Activated CD4-positive, alpha-beta T cell treated with anti-CD3 and anti-CD28 coated beads for 4 hours (primary cell): Measurements from ENCODE around the gene POR.

Experiments used
- DNase-seq, 2 donors: peaks; one replicate each; pipeline ENCODE4 v3.0.0-alpha.2; 2020

The POR gene

DNA sequence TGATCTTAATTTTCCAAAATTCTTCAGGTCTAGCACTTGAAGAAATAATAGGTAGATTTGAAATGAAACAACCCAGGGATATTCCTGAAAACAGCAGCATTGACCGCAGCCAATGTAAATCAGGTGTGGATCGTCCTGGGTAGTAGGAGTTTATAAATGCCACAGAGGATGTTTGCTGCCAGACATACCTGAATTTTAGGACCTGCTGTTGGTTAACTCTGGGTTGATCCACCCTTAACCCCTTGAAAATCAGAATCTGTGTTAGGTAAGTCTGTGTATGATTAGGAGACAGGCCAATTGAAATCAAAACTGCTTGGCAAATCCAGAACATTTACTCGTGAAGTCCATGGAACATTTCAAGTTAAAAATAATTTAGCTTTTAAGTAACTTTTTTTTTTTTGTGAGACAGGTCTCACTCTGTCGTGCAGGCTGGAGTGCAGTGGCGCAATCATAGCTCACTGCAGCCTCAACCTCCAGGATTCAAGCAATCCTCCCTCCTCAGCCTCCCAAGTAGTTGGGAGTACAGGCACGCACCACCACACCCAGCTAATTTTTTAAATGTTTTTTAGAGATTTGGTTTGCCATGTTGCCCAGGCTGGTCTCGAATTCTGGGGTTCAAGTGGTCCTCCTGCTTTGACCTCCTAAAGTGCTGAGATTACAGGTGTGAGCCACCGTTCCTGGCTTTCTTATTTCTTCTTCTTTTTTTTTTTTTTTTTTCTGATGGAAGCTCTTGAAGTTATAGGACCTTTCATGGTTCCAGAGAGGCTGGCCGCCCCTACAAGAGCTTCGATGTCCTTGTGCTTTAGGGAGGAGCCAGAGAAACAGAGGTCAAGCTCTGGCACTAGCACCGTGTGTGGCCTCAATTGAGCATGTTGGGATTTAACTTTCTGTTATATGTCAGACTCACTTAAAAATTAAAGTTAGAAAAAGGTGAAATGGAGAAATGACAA, 2.0 kb downstream of the POR start:
- DNase-seq: no peak

DNA sequence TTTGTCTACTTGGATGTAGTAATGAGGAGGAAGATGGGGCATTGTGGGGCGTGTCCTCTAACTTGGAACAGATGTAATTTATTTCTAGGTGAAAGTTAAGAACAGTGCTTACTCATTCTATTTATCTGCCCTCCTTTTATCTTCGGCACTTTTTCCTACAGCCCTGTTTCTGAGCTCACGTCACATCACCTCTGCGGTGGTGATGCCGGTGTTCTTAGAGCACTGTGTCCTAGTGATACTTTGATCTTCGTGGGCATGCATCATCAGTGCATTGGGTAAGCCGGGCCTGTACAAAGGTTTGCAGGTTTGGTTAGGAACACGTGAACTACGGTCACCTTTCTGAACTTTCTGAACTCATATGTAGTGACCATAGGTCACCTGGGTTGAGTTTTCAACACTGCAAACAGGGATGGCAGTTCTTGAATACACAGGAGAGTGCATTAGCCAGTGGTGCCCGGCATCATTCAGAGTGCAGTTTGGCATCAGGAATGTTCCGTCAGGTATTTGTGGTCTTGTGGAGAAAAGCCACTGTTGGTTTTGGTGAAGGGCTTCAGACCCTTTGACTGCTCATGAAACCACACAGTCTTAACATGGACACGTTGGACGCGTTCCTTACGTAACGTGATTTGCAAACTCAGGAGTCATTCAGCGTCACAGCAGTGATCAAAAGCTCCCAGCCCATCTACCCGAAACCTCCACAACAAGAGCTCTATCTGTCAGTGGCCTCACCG, 5.6 kb downstream of the POR start:
- DNase-seq: peak; percentile 33 to 46

DNA sequence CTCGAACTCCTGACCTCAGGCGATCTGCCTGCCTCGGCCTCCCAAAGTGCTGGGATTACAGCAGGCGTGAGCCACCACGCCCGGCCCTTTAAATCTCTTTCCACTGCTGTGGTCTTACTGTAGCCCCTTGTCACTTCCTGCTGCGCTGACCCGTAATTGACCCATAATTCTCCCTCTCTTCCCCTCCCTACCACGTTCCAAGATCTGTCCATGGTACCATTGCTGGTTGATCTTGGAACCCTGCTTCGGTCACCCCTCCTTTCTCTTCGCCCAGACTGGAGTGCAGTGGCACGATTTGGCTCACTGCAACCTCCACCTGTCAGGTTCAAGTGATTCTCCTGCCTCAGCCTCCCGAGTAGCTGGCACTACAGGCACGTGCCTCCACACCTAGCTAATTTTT, 6.5 kb downstream of the POR start:
- DNase-seq: no peak

DNA sequence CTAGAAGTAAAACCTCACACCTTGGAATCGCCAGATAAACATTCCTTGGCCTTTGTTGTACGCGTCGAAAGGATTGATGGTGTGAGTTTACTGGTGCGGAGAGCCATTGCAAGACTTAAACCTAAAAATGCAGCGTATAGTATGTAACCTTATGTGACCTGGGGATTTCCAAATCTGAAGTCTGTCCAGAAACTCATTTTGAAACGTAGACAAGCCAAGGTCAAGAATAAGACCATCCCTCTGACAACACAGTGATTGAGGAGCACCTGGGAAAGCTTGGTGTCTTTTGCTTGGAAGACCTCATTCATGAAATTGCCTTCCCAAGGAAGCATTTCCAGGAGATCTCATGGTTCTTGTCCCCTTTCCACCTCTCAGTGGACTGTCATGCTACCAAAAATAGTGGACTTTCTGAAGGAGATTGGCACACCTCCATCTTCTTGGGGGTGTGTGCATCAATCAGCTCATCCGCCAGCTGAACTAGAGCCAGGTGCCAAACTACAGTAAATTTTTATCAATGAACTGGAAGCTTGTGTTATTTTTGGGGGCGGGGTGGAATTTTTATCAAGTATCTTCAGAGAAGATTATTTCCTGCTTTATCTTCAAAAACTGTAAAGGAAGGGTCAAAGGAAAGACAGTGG, 8.1 kb downstream of the POR start:
- DNase-seq: no peak

DNA sequence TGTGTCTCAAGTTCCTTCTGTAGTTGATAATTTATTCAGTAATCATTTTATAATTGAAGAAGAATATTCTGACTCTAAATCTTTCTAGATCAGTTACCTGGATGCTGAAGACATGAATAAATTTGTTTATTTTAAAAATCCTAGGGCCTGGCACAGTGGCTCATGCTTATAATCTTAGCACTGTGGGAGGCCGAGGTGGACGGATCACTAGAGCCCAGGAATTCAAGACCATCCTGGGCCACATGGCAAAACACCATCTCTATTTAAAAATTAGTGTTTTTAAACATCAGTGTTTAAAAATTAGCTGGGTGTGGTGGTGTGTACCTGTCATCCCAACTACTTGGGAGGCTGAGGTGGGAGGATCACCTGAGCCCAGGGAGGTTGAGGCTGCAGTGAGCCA, 9.3 kb downstream of the POR start:
- no peak for DNase-seq

DNA sequence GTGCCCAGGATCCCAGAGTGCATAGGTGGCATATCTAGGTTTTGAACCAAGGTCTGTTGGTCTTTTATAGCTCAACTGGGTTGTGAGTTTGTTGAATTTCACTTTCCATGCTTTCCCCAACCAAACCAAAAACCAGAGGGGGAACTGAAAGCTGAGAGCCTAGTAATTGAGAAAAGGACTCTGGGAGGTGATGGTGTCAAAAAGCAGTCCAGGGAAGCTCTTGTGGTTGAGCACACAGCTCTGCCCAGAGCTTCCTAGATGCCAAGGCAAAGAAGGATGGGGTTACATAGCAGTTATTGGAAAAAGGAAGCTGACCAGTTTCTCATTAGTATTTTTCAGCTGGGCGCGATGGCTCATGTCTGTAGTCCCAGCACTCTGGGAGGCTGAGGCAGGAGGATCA, 9.9 kb downstream of the POR start:
- no peak for DNase-seq

DNA sequence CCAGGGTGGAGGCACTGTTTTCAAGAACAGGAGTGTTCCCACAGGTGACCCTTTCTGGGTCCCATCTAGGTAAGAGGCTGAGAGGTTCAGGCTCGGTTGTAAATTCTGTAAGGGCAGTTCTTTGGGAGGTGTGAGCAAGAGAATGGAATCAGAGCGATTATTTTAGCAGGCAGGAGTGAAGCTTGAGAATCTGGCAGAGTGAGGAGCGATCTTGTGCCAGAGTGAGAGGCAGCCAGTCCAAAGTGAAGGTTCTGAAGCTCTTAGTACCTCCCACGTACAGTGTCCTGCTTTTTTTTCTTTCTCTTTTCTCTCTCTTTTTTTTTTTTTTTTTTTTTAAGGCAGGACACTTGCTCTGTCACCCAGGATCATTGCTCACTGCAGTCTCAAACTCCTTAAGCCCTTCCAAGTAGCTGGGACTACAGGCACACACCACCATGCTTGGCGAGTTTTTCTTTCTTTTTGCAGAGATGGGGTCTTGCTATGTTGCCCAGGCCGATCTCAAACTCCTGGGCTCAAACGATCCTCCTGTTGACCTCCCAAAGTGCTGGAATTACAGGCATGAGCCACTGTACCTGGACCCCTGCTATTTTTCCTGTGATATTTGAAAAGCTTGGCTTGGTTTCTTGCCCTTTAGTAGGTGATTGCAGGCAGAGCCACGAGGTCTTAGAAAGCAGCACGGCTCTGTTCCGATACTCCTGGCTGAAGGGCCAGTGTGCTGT, 10.9 kb downstream of the POR start:
- no peak for DNase-seq

DNA sequence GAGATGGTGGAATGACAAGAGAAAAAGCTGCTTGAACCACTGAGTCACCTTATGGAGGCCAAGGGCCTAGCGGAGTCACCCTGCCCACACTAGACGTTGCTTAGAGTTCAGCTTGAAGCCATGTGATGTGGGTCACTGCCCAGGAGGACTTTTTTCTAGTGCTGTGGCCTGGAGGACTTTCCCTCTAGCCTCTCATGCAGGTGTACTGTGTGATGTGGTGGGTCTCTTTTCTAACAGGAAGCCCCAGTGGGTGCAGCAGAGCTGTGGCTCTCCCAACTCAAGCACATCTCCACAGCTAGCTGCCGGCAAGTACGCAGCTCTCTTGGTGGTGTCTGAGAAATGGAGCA, 13.6 kb downstream of the POR start:
- DNase-seq: no peak

DNA sequence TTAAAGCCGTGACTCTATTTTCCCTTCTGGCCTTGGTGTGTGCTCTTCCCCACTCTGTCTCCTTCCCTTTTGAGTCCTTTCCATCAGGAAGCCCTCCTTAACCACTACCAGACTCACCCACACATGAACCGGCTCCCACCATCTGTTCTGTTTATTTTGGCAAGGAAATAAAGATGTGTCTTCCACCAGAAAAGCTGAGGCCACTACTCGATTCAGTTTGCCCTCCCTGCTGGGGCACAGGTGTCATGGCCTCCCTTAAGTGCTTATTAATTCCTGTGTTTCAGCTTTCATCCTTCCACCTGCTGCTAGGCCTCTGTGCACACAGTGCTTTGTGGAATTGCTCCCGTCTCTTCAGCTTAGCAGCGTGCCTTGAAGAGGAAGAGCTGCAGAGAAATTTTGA, 16.7 kb downstream of the POR start:
- no peak for DNase-seq

DNA sequence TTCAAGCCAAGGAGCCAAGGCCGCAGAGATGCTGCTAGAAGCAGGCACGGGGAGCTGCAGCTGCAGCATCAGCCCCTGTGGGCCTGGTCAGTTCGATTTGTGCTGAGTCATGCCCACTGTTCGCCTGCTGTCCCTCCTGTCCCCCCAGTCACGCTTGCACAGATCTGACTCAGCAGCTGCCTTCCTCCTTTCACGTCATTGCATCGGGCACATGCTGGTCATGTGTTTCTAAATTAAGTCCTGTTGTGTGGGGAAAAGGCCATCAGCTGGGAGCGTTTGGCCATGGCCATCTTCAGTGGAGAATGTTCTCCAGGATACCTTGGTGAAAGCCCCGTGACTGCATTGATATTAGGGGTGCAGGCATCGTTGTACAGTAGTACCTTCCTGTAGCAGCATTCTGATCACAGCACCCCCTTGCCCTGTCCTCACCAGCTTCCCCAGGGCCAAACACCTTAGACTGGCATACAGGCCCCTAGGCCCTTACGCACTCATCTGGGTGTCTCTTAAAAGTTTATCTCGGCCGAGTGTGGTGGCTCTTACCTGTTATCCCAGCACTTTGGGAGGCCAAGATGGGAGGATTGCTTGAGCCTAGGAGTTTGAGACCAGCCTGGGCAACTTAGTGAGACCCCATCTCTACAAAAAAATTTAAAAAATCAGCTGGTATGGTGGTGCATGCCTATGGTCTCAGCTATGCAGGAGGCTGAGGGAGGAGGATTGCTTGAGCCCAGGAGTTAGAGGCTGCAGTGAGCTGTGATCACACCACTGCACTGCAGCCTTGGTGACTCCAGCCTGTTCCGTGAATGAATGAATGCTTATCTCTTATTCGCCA, 23.2 kb downstream of the POR start:
- DNase-seq: no peak

DNA sequence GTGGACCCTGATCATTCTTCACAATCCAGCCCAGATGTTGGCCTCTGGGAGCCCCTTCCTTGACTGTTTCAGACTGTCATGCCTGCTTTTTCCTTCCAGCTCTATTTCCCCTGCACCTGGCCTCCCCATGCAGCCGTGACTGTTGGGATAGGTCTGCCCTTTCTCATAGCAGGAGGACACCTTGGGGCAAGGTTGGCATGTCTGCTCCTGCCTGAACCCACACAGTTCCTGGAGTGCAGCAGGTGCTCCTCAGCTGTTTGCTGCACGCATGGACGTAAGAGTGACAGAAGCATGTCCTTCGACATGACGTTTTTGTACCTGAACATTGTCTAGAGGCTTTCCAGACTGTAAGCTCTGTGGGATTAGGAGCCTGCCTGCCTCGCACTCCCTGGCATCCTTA, 24.0 kb downstream of the POR start:
- DNase-seq: no peak

DNA sequence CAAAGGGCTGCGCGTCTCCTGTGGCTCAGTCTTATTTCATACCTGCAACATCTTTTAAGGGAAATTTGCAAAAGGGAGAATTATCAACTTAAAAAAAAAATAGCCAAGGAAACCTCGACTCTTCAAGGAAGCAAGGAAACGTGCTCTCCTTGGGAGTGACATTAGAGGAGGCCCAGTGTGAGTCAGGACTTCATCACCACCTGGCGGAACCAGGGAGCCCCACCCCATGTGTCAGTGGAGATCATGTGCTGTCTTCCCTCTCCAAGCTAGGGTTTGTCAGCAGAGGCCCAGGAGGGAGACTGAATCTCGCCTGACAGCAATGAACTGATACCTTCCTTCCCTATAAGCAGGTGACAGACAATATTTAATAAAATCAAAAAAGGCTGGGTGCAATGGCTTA, 28.9 kb downstream of the POR start:
- DNase-seq: no peak

DNA sequence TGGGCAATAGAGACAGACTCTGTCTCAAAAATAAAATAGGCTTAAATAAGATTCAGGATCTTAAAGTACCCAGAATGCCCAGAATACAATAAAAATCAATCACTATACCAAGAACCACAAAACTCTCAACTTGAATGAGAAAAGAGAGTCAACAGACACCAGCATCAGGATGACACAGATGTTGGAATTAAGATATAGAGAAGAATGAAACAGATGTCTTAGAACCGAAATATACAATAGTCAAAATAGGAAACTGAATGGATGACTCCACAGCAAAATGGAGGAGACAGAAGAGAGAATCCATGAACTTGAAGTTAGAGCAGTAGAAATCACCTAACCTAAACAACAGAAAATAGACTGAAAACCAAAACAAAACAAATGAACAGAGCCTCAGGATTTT, 29.6 kb downstream of the POR start:
- no peak for DNase-seq

DNA sequence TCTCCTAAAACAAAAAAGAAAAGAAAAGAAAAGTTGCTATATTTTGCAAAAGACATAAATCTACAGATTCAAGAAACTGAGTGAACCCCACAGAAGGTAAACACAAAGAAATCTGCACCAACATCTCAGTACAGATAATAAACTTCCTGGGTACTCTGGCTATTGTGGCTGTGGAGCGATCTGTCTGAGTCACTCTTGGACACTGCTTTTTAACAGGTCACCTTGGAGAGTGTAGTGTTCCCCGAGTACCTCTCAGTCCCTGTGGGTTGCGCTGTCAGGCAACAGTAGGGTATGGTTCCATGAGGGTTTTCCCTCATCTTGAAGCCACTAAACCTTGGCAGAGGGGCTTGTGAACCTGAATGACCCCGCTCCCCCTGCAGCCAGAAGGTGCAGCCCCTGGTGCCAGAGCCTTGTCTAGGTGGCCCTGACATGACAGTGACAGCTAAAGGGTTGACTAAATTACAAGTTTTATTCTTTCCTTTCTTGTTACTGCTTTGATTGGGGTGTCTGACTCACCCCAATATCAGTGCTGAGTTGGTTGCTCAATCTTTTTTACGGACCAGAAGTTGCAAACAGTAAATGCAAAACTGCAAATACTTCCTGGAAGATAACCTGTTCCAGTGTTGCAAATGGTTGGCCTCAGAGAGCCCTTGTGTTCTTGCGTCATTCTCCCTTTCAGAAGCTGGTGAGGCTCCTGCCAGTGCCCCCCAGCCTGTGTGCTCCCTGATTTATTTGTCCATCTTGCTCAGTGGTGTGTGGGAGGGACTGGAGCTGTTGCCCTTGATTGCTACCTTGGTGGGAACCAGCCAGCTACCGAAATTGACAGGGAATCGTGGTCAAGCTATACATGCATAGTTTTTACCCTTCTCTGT, 30.6 kb downstream of the POR start:
- DNase-seq: no peak

DNA sequence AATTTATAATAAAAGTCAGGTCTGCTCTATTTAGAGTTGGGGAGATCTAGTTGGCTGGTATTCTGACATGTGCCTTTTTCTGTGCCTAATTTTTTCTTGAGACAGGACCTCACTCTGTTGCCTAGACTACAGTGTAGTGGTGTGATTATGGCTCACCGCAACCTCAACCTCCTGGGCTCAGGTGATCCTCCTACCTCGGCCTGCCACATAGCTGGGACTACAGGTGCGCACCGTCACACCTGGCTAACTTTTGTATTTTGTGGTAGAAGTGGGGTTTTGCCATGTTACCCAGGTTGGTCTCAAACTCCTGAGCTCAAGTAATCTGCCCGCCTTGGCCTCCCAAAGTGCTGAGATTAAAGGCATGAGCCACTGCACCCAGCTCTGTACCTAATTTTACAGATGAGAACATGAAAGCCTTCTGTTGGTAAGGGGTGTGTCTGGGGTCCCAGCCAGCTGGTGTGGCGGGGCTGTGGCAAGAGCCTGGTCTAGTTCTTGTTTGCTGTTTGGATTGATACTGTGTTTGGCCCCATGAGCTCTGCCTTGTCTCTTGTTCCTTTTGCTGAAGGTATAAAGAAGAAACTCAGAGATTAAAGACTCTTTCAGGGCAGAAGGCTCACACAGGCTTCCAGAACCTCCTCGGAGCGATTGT, 31.4 kb downstream of the POR start:
- DNase-seq: no peak

DNA sequence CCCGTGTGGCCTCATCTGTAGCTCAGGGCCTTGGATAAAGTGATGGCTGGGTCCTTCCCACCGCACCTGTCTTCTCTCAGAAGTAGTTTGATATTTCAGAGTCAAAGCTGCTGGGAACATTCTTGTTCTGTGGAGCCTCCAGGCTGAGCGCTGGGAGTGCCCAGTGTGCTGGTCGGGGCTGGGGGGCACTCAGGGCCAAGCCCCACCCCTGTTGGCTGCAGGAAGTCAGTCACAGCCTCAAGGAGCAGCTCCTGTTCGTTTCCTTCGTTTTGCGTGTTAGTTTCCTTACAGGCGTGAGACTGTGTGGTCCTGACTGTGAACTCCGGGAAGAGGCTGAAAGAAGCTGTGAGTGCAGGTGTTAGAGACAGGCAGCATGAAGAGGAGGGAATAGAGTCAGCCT, 33.2 kb downstream of the POR start:
- no peak for DNase-seq

DNA sequence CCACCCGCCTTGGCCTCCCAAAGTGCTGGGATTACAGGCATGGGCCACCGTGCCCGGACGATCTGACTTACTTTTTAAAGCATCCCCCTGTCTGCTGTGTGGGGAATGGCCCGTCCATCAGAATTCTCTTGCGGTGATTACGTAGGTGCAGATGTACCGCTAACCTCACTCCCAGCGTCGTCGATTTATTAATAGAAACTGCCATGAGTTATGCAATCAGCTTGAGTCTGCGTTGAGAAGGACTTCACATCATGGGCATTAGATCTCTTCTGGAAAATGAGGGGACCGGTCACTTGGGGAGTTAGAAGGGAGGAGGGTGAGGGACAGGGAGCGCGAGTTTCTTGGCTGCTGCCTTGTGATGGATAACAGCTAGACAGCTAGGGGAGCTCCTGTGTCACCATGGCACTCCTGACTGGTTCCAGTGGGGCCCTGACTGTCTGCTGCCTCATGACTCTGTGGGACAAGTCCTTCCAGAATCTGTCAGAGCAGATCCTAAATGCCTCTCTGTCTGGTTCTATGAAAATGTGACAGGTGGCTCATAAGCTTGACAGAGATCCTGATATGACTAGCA, 35.2 kb downstream of the POR start:
- DNase-seq: no peak

DNA sequence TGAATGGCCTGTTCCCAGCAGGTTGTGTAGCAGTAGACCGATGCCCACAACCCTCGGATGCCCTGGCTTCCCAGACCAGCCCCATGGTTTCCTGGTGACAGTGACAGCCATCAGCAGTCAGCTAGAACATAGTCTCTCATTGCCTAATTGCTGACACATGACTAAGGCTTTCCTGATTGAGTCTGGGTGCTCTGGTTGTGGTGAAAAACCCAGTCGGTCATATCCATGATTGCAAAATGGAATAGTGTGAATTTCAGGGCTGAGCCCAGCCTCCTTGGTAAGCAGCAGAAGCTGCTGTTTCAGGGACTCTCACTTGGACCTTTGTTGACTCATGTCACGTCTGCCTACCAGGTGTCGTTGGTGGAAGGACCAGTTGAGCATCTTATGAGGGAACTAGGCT, 36.6 kb downstream of the POR start:
- no peak for DNase-seq

DNA sequence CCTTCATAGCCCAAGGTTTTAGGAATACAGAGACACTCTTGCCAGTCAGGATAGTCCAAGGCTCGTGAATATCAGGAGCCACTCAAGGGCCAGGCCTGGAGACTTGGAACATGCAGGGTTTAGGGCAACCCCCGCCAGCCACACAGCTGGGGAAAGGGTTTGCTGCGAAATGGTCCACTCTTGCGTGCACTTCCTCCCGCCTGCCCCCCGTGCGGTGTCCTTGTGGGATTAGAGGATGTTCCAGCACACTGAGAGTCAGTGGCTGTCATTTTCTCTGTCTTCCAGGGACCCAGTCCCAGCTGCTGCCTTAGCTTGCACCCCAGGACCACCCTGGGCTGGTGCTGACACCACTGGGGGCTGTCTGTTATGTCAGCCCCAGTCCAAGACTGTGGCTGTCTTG, 38.5 kb downstream of the POR start:
- no peak for DNase-seq

DNA sequence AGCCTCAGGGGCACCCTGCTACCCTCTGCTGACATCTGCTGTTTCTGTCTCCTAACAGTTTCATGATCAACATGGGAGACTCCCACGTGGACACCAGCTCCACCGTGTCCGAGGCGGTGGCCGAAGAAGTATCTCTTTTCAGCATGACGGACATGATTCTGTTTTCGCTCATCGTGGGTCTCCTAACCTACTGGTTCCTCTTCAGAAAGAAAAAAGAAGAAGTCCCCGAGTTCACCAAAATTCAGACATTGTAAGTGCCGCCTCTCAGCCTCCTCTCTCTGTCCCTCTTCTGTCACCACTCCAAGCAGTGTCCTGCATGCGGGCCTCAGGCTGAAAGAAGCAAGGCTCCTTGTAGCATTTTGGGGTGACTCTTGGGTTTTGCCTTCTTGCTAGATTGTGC, 39.0 kb downstream of the POR start:
- DNase-seq: no peak
